ENCODE results near the gene KRTAP10-6. TPM values are rescaled to one million over a fixed set of nuclear protein-coding genes. Genes with fewer than 3 reads are reported as not detected.

KRTAP10-6 gene
- total RNA-seq, 2 experiments from 2014 or later: not detected

DNA sequence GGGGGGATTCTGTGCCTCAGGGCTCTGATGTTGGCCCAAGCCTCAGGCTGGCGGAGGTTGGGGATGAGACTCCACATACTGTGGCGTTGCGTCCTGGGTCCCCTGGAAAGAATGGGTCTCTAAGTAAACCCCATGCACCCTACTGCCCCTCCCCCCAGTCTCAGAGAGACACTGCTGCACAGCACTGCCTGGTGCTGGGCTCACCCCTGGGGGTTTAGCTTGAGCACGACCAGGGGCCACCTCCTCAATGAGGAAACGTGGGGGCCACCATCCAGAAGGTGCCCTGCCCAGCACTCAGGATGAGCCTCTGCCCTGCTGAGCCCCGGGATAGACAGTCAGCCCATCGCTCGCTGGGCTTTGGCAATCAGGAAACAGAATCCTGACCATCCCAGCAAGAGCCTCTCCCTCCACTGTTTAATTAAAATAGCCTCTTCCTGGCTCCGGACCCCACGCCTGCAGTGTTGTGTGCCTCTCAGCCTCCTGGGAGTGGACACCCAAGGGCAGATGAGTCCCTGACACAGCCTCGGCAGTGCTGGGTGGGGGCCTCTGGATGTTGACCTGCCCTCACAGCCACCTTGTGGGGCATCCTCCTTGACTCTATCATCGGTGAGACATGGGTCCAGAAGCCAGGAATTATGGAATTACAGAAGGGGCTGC, 22.3 kb downstream of the KRTAP10-6 start:
- Mint-ChIP-seq H3K4me1 (ENCODE audit: low read depth) (peaks cover 9% of the 10 kb centered on the region), H3K27ac (no peak overlapping the region), H3K9me3 (peaks cover 3% of the 10 kb centered on the region), H3K36me3 (ENCODE audit: low read depth) (no peaks in the 10 kb centered on the region), H3K4me3 (no peak overlapping the region), H3K27me3 (peaks cover 5% of the 10 kb centered on the region)
- POLR2A ChIA-PET: no interaction called here
- Histone ChIP-seq H3K27ac (ENCODE audit: low read depth in 1 of 2, low read length in 2 of 2) (no peak overlapping the region), H3K36me3 (ENCODE audit: insufficient read depth, low read length) (no peaks in the 10 kb centered on the region), H3K27me3 (ENCODE audit: control insufficient read depth in 1 of 2, insufficient read depth in 2 of 2, low read length in 2 of 2) (no peaks in the 10 kb centered on the region), H3K4me1 (ENCODE audit: insufficient read depth, low read length) (peaks cover 2% of the 10 kb centered on the region), H3K9me3 (ENCODE audit: control insufficient read depth in 1 of 2, insufficient read depth in 1 of 2, low read length in 2 of 2) (peaks cover 0 to 18% of the 10 kb centered on the region in 2 experiments), H3K4me3 (ENCODE audit: low read length) (no peak overlapping the region)
- intact Hi-C loops (cut with DNase I, micrococcal nuclease): no loop called here
- TF ChIP-seq, protein P1, sequence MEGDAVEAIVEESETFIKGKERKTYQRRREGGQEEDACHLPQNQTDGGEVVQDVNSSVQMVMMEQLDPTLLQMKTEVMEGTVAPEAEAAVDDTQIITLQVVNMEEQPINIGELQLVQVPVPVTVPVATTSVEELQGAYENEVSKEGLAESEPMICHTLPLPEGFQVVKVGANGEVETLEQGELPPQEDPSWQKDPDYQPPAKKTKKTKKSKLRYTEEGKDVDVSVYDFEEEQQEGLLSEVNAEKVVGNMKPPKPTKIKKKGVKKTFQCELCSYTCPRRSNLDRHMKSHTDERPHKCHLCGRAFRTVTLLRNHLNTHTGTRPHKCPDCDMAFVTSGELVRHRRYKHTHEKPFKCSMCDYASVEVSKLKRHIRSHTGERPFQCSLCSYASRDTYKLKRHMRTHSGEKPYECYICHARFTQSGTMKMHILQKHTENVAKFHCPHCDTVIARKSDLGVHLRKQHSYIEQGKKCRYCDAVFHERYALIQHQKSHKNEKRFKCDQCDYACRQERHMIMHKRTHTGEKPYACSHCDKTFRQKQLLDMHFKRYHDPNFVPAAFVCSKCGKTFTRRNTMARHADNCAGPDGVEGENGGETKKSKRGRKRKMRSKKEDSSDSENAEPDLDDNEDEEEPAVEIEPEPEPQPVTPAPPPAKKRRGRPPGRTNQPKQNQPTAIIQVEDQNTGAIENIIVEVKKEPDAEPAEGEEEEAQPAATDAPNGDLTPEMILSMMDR (IDR thresholded peaks at IDR 0.05): no peak
- DNase-seq (no peak), ATAC-seq (ENCODE audit: poor library complexity) (no peak)
- CTCF ChIA-PET: no interaction called here

DNA sequence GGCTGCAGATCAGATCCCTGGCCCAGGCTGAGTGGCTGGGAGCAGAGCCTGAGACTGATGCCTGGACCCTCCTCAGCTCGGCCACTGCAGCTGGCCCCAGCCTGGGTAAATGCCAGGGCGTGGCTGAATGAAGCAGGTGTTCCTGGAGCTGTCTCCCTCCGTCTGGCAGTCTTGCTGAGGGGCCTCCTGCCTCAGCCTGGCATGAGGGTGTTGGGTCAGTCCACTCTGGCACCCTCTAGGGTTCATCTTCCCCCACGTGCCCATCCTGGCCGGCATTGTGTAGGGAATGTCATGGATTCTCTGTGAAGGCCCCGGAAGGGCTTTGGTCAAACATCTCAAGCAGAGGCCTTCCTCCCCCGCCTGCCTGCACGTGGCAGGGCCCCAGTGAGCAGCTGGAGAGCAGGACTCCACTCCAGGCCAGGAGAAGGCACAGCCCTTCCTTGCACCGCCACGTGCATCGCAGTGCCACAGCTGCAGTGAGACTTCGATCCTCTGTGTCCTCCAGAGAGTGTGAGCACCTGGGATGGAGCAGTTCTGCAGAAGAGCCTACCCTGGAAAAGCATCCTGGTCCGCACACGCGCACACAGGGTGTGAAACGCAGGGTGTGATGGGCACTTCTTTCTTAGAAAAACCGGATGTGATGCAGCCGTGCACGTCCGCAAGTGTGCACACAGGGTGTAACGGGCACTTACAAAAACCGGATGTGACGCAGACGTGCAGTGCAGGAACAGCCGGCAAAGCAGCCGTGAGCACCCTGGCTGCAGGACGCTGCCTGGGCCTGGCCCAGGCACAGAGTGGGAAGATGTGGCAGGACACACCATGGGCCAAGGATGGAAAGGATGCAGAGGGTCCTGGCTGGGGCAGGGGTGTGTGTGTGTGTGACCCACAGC, 23.4 kb downstream of the KRTAP10-6 start:
- H3K36me3 Mint-ChIP-seq (ENCODE audit: low read depth): no peaks in the 10 kb centered on the region
- intact Hi-C loops (cut with DNase I, micrococcal nuclease): no loop called here

DNA sequence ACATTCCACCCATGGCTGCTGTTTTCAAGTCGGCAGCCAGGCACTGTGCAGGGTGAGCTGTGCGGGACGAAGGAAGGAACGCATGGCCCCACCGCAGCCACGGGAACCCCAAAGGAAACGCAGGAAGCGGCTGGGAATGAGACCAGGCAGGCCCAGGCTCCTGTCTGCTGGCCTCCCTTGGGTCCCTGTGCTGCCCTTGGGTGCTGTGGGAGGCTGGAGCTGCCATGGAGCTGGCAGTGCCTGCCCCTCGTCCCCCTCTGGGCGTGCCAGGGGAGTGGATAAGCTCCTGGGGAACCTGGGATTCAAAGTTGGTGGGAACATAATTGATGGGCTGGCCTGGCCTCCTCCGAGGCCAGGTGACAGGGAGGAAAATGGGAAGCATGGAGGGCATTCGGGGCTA, 24.0 kb downstream of the KRTAP10-6 start:
- peaks cover 17% of the 10 kb centered on the region for H3K4me1 Mint-ChIP-seq (ENCODE audit: low read depth)
- no peak overlapping the region for H3K27ac ChIP-seq (ENCODE audit: low read depth in 1 of 2, low read length in 2 of 2)
- CTCF ChIA-PET: no interaction called here

More for the DNA sequence above, 23.4 kb downstream of the KRTAP10-6 start:
- no peaks in the 10 kb centered on the region for H3K27me3 ChIP-seq (ENCODE audit: control insufficient read depth in 1 of 2, insufficient read depth in 2 of 2, low read length in 2 of 2)
- DNase-seq: peak in 1 of 14 experiments; percentile 7
- TF ChIP-seq, protein P1 (IDR thresholded peaks at IDR 0.05): no peak
- H3K27ac ChIP-seq (ENCODE audit: low read depth in 1 of 2, low read length in 2 of 2): no peak overlapping the region
- ATAC-seq (ENCODE audit: poor library complexity): no peak
- POLR2A ChIA-PET: no interaction called here
- no peaks in the 10 kb centered on the region for H3K36me3 ChIP-seq (ENCODE audit: insufficient read depth, low read length)
- no peak overlapping the region for H3K4me3 Mint-ChIP-seq
- peaks cover 5% of the 10 kb centered on the region for H3K27me3 Mint-ChIP-seq
- peaks cover 0 to 10% of the 10 kb centered on the region in 2 experiments for H3K9me3 ChIP-seq (ENCODE audit: control insufficient read depth in 1 of 2, insufficient read depth in 1 of 2, low read length in 2 of 2)
- H3K9me3 Mint-ChIP-seq: peaks cover 3% of the 10 kb centered on the region
- H3K4me1 ChIP-seq (ENCODE audit: insufficient read depth, low read length): no peaks in the 10 kb centered on the region
- no peak overlapping the region for H3K4me3 ChIP-seq (ENCODE audit: low read length)
- CTCF ChIA-PET: no interaction called here
- H3K4me1 Mint-ChIP-seq (ENCODE audit: low read depth): peaks cover 17% of the 10 kb centered on the region
- no peak overlapping the region for H3K27ac Mint-ChIP-seq

More for the DNA sequence above, 24.0 kb downstream of the KRTAP10-6 start:
- H3K36me3 ChIP-seq (ENCODE audit: insufficient read depth, low read length): no peaks in the 10 kb centered on the region
- no peak overlapping the region for H3K4me3 ChIP-seq (ENCODE audit: low read length)
- intact Hi-C loops (cut with DNase I, micrococcal nuclease): no loop called here
- H3K9me3 Mint-ChIP-seq: peaks cover 3% of the 10 kb centered on the region
- H3K4me1 ChIP-seq (ENCODE audit: insufficient read depth, low read length): no peaks in the 10 kb centered on the region
- DNase-seq (no peak), ATAC-seq (ENCODE audit: poor library complexity) (no peak)
- POLR2A ChIA-PET: no interaction called here
- H3K27ac Mint-ChIP-seq: no peak overlapping the region
- peaks cover 0 to 10% of the 10 kb centered on the region in 2 experiments for H3K9me3 ChIP-seq (ENCODE audit: control insufficient read depth in 1 of 2, insufficient read depth in 1 of 2, low read length in 2 of 2)
- H3K27me3 Mint-ChIP-seq: peaks cover 5% of the 10 kb centered on the region
- H3K4me3 Mint-ChIP-seq: no peak overlapping the region
- no peaks in the 10 kb centered on the region for H3K27me3 ChIP-seq (ENCODE audit: control insufficient read depth in 1 of 2, insufficient read depth in 2 of 2, low read length in 2 of 2)
- no peaks in the 10 kb centered on the region for H3K36me3 Mint-ChIP-seq (ENCODE audit: low read depth)
- TF ChIP-seq, protein P1 (IDR thresholded peaks at IDR 0.05): no peak

Data from CD4-positive, alpha-beta T cell (primary cell).